ENCODE results near the gene C19orf53.
"Not testable (repeated sequence)": the region's sequence is repeated elsewhere in the genome, so short reads cannot be mapped to it uniquely, and the experiment has no call there.

C19orf53 gene

GRCh38 chr19:13774217-13775191 is at the start of gene C19orf53:
Gene C19orf53, plus strand, starts transcription at chr19:13774456. Its CDS starts 22 bp downstream, at chr19:13774478.
- FAIRE-seq = peak; percentile 83

GRCh38 chr19:13726323-13726722 is 47.9 kb upstream of the C19orf53 start:
- no peak for FAIRE-seq

GRCh38 chr19:13727798-13728197 is 46.5 kb upstream of the C19orf53 start:
- FAIRE-seq = no peak

GRCh38 chr19:13729859-13730258 is 44.4 kb upstream of the C19orf53 start:
- no peak for FAIRE-seq

- peak; percentile 53 for FAIRE-seq
Observed at GRCh38 chr19:13731147-13731964, 42.9 kb upstream of the C19orf53 start.

GRCh38 chr19:13732337-13732736 is 41.9 kb upstream of the C19orf53 start:
- no peak for FAIRE-seq

GRCh38 chr19:13734751-13735150 is 39.5 kb upstream of the C19orf53 start:
- FAIRE-seq = no peak

- no peak for FAIRE-seq
Observed at GRCh38 chr19:13738073-13738472, 36.2 kb upstream of the C19orf53 start.

GRCh38 chr19:13741893-13742292 is 32.4 kb upstream of the C19orf53 start:
- FAIRE-seq = no peak

GRCh38 chr19:13742756-13743155 is 31.5 kb upstream of the C19orf53 start:
- FAIRE-seq = no peak

GRCh38 chr19:13744174-13744573 is 30.1 kb upstream of the C19orf53 start:
- no peak for FAIRE-seq

GRCh38 chr19:13747098-13747453 is 27.2 kb upstream of the C19orf53 start:
- no peak for FAIRE-seq

- no peak for FAIRE-seq
Observed at GRCh38 chr19:13748169-13748828, 26.0 kb upstream of the C19orf53 start.

GRCh38 chr19:13751436-13751835 is 22.8 kb upstream of the C19orf53 start:
- no peak for FAIRE-seq

GRCh38 chr19:13753622-13754021 is 20.6 kb upstream of the C19orf53 start:
- not testable (repeated sequence) for FAIRE-seq

- no peak for FAIRE-seq
Observed at GRCh38 chr19:13756210-13756609, 18.0 kb upstream of the C19orf53 start.

- FAIRE-seq = no peak
Observed at GRCh38 chr19:13757805-13758772, 16.2 kb upstream of the C19orf53 start.

GRCh38 chr19:13758795-13759194 is 15.5 kb upstream of the C19orf53 start:
- no peak for FAIRE-seq

GRCh38 chr19:13761423-13761822 is 12.8 kb upstream of the C19orf53 start:
- FAIRE-seq = no peak

GRCh38 chr19:13762635-13763235 is 11.5 kb upstream of the C19orf53 start:
- no peak for FAIRE-seq

- FAIRE-seq = no peak
Observed at GRCh38 chr19:13763265-13763664, 11.0 kb upstream of the C19orf53 start.
